Bronchial smooth muscle cell (primary cell): ENCODE data around the gene PCYT1A. TPM values are rescaled to one million over a fixed set of nuclear protein-coding genes. Genes with fewer than 3 reads are reported as not detected.

Source experiments
- total RNA-seq: library from RNA; depleted of rRNA; stranded (reverse); fragments of >200 nt; gene quantifications from 2 replicates; pipeline ENCODE4 v1.2.1, GENCODE V29; 2014

The PCYT1A gene
- total RNA-seq: 67.3 and 125 TPM in 2 replicates

GRCh38 chr3:196287440-196288140 is at the start of gene PCYT1A:
Gene PCYT1A, minus strand, starts transcription at chr3:196287726. Its CDS starts 17,195 bp downstream, at chr3:196270531.

GRCh38 chr3:196317687-196318467 is 30.4 kb upstream of the PCYT1A start, which contains the start of gene DYNLT2B:
Gene DYNLT2B, minus strand, starts transcription at chr3:196318240. Its CDS starts 88 bp downstream, at chr3:196318152.

GRCh38 chr3:196216089-196216564 is 71.4 kb downstream of the PCYT1A start, which contains the start of gene SLC51A:
Gene SLC51A, plus strand, starts transcription at chr3:196216534. Its CDS starts 179 bp downstream, at chr3:196216713.

GRCh38 chr3:196210673-196211556 is 76.6 kb downstream of the PCYT1A start, which contains the start of gene ZDHHC19:
Gene ZDHHC19, minus strand, starts transcription at chr3:196211400. Its CDS starts 85 bp downstream, at chr3:196211315.

Other genes starting within 250 kb of the PCYT1A start
- gene TFRC, start 205.6 kb downstream of the PCYT1A start, total RNA-seq: 93.3 and 224 TPM in 2 replicates
- not detected in 2 replicates for gene ZDHHC19, start 76.3 kb downstream of the PCYT1A start, total RNA-seq
- gene SLC51A, start 71.2 kb downstream of the PCYT1A start, total RNA-seq: not detected in 2 replicates
- 10.4 and 11.0 TPM in 2 replicates for gene DYNLT2B, start 30.5 kb upstream of the PCYT1A start, total RNA-seq
- not detected in 2 replicates for gene TM4SF19, start 50.7 kb upstream of the PCYT1A start, total RNA-seq
- 19.4 and 19.8 TPM in 2 replicates for gene UBXN7, start 144.7 kb upstream of the PCYT1A start, total RNA-seq
- gene RNF168, start 216.0 kb upstream of the PCYT1A start, total RNA-seq: 13.2 and 16.7 TPM in 2 replicates
- not detected in 2 replicates for gene SMCO1, start 227.6 kb upstream of the PCYT1A start, total RNA-seq